AG04449 (cell line): ENCODE results near the gene RNF141.

ENCODE experiments used
- CTCF ChIA-PET: fragments of 350-600 bp; formaldehyde crosslinking; extraction: SDS; loops from one replicate; lab custom pipeline; 2021; ENCODE audit warnings: antibody characterized with exemption; lab: Yijun Ruan, JAX
- POLR2A ChIA-PET: fragments of 400-600, 350-600 bp; formaldehyde crosslinking; extraction: SDS; loops from one replicate; lab custom pipeline; 2020; ENCODE audit warnings: antibody characterized with exemption, inconsistent platforms; lab: Yijun Ruan, JAX
- DNase-seq: peaks from one replicate; pipeline ENCODE4 v3.0.0-alpha.2; 2010; ENCODE audit warnings: low read depth, low spot score
- H3K4me3 ChIP-seq: 2 replicates; pipeline ENCODE4 v1.5.1; 2011; ENCODE audit warnings: low read depth, mild to moderate bottlenecking, control low read depth, low read length
- TF ChIP-seq, protein P1 (sequence below): IDR thresholded peaks from one replicate; pipeline ENCODE4 v1.5.1; 2011; ENCODE audit warnings: mild to moderate bottlenecking, moderate library complexity, low read length, control low read depth, inconsistent platforms; ENCODE audit not compliant: insufficient read depth; ENCODE audit errors: missing control alignments

Gene RNF141

DNA sequence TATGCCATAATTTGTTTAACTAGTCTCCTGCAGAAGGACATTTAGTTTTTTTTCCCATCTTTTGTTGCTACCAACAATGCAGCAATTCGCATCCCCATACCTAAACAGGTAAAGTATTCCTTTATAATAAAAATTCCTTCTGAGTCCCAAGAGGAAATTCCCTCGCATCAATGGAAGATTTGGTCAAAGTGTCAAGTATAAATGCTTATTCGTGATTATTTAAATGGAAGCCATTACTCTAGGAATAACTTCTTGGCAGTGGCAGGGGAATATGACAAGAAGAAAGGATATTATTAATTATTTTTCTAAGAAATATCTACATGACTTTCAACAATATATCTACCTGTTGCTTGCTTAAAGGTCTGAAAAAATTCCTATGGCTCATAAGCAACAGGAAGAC lies 25.6 kb downstream of the RNF141 start:
- no peak overlapping the region for H3K4me3 ChIP-seq
- DNase-seq = no peak
- TF ChIP-seq, protein P1, sequence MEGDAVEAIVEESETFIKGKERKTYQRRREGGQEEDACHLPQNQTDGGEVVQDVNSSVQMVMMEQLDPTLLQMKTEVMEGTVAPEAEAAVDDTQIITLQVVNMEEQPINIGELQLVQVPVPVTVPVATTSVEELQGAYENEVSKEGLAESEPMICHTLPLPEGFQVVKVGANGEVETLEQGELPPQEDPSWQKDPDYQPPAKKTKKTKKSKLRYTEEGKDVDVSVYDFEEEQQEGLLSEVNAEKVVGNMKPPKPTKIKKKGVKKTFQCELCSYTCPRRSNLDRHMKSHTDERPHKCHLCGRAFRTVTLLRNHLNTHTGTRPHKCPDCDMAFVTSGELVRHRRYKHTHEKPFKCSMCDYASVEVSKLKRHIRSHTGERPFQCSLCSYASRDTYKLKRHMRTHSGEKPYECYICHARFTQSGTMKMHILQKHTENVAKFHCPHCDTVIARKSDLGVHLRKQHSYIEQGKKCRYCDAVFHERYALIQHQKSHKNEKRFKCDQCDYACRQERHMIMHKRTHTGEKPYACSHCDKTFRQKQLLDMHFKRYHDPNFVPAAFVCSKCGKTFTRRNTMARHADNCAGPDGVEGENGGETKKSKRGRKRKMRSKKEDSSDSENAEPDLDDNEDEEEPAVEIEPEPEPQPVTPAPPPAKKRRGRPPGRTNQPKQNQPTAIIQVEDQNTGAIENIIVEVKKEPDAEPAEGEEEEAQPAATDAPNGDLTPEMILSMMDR = no peak
- ChIA-PET CTCF (interaction anchor here (0.9 to 6.0 kb wide), 9 partner anchors 9 to 222 kb away, joined by 3 to 52 read pairs (median 4); partner anchors contain the start of gene RNF141), POLR2A (no interaction called here)

DNA sequence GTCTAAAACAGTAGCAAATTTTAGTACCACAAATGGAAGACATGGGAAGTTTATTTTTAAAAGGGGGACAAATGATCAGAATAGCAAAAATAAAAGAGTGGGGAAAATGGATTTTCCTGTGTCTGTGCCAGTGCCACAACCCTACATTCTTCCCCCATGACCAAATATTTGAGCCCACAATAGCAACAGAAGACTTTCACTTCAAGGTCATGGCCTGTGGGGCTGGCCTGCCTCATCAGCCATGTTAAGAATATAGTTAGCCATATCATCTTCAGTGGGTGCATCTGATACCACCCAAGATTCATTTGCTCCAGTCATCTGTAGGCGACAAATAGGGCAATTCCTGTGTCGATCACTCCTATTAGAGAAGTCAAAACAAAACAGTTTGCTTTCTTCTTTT lies 26.3 kb downstream of the RNF141 start:
- no peak overlapping the region for H3K4me3 ChIP-seq
- CTCF ChIA-PET = interaction anchor here (0.6 to 6.0 kb wide), 23 partner anchors 8 to 223 kb away, joined by 3 to 52 read pairs (median 4); partner anchors contain the start of gene AMPD3
- POLR2A ChIA-PET = no interaction called here
- TF ChIP-seq, protein P1 = no peak
- DNase-seq = no peak

DNA sequence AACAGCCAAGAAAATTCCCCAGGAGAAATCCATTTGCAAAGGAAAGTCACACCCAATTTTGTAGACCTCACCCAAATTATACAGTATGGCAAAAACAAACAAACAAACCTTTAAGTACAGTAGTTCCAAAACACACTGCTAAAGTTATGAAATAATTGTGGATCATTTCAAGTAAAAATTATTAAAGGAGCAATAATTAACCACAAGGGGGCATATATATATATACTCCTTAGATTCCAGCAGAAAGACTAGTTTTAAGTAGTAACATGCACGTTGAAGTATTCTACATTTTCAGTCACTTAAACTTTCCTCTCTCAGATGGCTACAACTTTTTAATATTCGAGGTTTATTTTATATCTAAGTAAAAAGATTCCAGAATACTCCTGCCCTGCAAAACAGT lies 26.8 kb downstream of the RNF141 start:
- TF ChIP-seq, protein P1 = no peak
- no peak overlapping the region for H3K4me3 ChIP-seq
- CTCF ChIA-PET = interaction anchor here (0.7 to 6.0 kb wide), 23 partner anchors 8 to 223 kb away, joined by 3 to 52 read pairs (median 4); partner anchors contain the start of gene AMPD3
- POLR2A ChIA-PET = no interaction called here
- DNase-seq = no peak

DNA sequence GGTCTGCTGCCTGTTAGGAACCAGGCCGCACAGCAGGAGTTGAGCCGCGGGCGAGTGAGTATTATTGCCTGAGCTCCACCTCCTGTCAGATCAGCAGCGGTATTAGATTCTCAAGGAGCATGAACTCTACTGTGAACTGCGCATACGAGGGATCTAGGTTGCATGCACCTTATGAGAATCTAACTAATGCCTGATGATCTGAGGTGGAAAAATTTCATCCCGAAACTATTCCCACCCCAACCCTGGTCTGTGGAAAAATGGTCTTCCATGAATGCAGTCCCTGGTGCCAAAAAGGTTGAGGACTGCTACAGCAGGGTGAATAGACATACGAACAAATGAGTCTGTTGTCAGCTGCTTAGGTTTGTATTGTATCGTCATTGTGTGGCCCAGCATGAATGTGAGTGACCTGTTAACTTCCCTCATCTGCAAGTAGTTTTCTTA lies 29.8 kb downstream of the RNF141 start:
- no peak overlapping the region for H3K4me3 ChIP-seq
- DNase-seq = no peak
- POLR2A ChIA-PET = no interaction called here
- TF ChIP-seq, protein P1 = no peak
- CTCF ChIA-PET = interaction anchor here (0.8 to 6.0 kb wide), 7 partner anchors 10 to 226 kb away, joined by 3 to 52 read pairs (median 5); partner anchors contain the start of gene RNF141

DNA sequence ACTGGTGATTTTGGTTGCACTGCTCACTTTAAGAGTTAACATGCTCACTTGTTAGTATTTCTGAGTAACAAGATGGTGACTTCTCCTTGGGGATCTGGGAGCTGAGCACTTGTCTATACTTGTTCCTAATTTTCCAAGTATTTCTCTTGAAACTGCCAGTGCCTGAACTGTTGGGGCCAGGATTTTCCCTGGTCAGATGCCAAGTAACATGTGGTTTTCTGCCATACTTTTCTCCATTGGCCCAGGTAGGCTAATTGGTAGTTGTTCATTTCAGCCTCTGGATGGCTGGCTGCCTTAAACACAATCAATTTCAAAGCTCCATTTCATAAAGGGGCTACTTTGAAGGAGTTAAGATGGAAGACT lies 35.0 kb downstream of the RNF141 start:
- DNase-seq = no peak
- ChIA-PET CTCF (interaction anchor here (1.4 to 1.5 kb wide), 4 partner anchors 9 to 99 kb away, joined by 4 to 6 read pairs (median 5); partner anchors contain the start of gene RNF141), POLR2A (no interaction called here)
- H3K4me3 ChIP-seq = no peak overlapping the region
- TF ChIP-seq, protein P1 = no peak

- TF ChIP-seq, protein P1 = no peak
- DNase-seq = no peak
- ChIA-PET POLR2A (no interaction called here), CTCF (interaction anchor here (1.4 to 1.5 kb wide), 3 partner anchors 10 to 99 kb away, joined by 4 to 6 read pairs (median 6); partner anchors contain the start of gene RNF141)
- no peak overlapping the region for H3K4me3 ChIP-seq
Measured at GRCh38 chr11:10505278-10506007, 35.5 kb downstream of the RNF141 start.
